Measurements from ENCODE around the gene SHFL.

The SHFL gene

GRCh38 chr19:10085641-10086590, at the start of gene SHFL:
Gene SHFL, plus strand, starts transcription at chr19:10086317. Its CDS starts 111 bp downstream, at chr19:10086428.
- peak; percentile 94 for DNase-seq (ENCODE audit: insufficient read length, low spot score)

GRCh38 chr19:10036601-10037071, 49.5 kb upstream of the SHFL start:
- DNase-seq (ENCODE audit: insufficient read length, low spot score) (no peak), FAIRE-seq (no peak)

More at GRCh38 chr19:10085641-10086590, at the start of gene SHFL:
- FAIRE-seq, result peak; percentile 79

- no peak for FAIRE-seq
- DNase-seq (ENCODE audit: insufficient read length, low spot score), result no peak
Measured at GRCh38 chr19:10037367-10037766, 48.8 kb upstream of the SHFL start.

GRCh38 chr19:10037809-10038208, 48.3 kb upstream of the SHFL start:
- FAIRE-seq, result no peak
- no peak for DNase-seq (ENCODE audit: insufficient read length, low spot score)

- no peak for DNase-seq (ENCODE audit: insufficient read length, low spot score)
- no peak for FAIRE-seq
Measured at GRCh38 chr19:10043286-10043927, 42.7 kb upstream of the SHFL start.

- FAIRE-seq (no peak), DNase-seq (ENCODE audit: insufficient read length, low spot score) (no peak)
Measured at GRCh38 chr19:10044390-10044789, 41.7 kb upstream of the SHFL start.

DNA sequence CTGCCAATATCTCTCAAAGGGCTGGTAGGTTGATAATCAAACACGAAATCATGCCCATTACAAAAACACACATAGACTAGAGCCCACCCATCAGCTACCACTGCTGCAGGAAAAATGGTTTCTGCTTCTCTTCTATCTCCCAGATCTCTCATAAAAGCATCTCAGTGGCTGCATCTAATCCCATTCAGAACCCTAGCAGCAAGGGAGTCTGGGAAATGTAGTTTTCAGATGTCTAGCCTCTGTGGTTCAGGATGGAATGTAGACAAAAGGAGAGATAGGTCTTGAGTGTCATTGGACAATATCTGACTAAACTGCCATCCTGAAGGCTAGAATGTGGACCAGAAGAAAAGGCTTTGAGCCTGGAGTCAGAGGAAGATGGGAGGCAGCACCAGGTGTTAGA, 40.7 kb upstream of the SHFL start:
- FAIRE-seq, result no peak
- no peak for DNase-seq (ENCODE audit: insufficient read length, low spot score)

GRCh38 chr19:10049626-10050025, 36.5 kb upstream of the SHFL start:
- DNase-seq (ENCODE audit: insufficient read length, low spot score) (no peak), FAIRE-seq (no peak)

- FAIRE-seq (no peak), DNase-seq (ENCODE audit: insufficient read length, low spot score) (no peak)
Measured at GRCh38 chr19:10052602-10053360, 33.3 kb upstream of the SHFL start.

DNA sequence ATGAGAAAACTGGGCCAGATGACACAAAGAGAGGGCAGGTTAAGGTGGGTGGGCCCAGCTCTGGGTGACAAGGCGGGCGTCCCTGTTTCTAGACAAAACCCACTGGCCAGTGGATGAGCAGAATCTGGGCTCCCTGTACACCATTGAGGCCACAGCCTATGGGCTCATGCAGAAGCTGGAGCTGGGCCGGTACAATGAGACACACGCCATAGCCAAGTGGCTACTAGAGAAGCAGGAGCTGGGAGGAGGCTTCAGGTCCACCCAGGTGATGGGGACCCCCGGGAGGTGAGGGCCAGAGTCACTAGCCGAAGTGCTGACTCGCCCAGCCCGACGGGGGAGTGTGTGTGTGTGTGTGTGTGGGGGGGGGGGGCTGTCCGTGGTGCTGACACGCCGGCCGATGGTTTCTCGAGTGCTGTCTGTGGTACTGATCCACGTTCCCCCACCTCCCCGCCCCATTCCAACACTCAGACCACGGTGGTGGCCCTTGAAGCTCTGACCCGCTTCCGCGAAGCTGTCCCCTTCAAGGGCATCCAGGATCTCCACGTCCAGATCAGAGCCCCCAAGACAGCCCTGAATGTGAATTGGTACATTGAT, 24.3 kb upstream of the SHFL start:
- no peak for DNase-seq (ENCODE audit: insufficient read length, low spot score)

DNA sequence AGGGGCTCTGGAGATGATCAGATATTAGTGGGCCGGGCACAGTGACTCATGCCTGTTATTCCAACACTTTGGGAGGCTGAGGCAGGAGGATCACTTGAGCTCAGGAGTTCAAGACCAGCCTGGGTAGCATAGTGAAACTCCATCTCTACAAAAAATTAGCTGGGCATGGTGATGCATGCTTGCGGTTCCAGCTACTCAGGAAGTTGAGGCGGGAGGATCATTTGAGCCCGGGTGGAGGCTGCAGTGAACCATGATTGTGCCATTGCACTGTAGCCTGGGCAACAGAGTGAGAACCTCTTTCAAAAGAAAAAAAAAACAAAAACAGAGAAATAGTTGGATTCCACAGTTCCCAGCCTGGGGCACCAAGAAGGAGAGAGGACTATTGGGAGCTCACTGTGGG, 17.9 kb upstream of the SHFL start:
- DNase-seq (ENCODE audit: insufficient read length, low spot score), result no peak

More for the DNA sequence above, 24.3 kb upstream of the SHFL start:
- no peak for FAIRE-seq

DNA sequence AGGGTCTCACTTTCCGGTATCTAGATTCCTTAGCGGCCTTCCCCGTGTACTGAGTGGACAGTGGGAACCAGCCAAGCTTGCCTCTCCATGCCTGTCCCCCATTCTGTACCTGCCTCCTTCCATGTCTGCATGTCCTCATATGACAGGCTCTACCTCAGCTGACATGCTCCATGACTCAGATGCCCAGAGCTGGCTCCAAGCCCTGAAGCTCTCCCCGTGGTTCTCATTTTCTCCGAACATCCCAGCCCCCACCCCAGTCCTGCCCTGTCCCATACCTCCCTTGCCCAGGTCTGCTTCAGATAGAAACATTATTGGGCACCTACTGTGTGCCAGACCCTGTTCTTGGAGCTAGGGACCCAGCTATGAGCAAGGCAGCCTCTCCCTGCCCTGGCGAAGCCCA, 17.1 kb upstream of the SHFL start:
- no peak for DNase-seq (ENCODE audit: insufficient read length, low spot score)
- FAIRE-seq, result no peak

More for the DNA sequence above, 17.9 kb upstream of the SHFL start:
- no peak for FAIRE-seq

GRCh38 chr19:10070730-10071446, 15.2 kb upstream of the SHFL start:
- no peak for FAIRE-seq
- DNase-seq (ENCODE audit: insufficient read length, low spot score), result no peak

DNA sequence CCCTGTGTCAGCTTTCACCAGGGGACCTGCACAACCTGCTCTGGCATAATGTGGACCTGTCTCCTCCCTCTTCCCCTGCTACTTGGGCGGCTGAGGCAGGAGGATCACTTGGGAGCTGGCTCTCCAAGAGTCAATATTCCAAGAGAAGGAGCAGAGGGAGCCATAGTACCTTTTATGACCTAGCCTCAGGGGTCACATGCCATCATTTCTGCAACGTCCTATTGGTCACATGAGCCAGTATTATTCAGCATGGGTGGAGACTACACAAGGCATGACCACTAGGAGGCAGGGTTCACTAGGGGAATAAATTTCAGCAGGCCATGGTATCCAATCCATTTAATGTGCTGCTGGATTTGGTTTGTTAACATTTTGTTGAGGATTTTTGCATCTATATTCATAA, 12.0 kb upstream of the SHFL start:
- DNase-seq (ENCODE audit: insufficient read length, low spot score) (peak; percentile 46), FAIRE-seq (peak; percentile 83)

DNA sequence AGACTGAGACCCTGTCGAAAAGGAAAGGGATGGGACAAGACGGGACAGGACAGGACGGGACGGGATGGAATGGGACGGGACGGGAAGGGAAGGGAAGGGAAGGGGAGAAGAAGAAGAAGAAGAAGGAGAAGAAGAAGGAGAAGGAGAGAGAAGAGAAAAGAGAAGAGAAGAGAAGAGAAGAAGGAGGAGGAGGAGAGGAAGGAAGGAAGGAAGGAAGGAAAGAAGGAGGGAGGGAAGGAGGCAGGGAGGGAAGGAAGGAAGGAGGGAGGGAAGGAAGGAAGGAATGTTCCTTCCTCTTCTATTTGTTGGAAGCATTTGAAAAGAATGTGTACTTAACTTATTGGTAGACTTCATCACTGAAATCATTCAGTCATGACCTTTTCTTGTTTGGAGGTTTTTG, 9.6 kb upstream of the SHFL start:
- FAIRE-seq, result no peak

GRCh38 chr19:10078329-10078728, 7.8 kb upstream of the SHFL start:
- DNase-seq (ENCODE audit: insufficient read length, low spot score), result no peak
- FAIRE-seq, result no peak

More for the DNA sequence above, 9.6 kb upstream of the SHFL start:
- DNase-seq (ENCODE audit: insufficient read length, low spot score), result no peak

DNA sequence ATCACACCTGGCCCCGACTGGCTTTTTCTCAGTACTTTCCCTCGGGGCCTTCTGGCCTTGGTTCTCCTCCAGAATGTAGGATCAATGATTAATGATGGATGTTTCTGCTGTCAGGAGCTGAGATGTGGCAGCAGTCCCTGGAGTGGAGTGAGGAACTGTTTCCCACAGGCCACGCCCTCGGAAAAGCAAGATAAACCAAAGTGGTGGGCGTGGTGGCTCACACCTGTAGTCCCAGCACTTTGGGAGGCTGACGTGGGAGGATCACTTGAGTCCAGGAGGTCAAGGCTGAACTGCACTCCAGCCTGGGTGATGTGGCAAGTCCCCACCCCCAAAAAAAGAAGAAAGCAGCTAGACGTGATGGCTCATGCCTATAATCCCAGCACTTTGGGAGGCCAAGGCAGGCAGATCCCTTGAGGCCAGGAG, 7.1 kb upstream of the SHFL start:
- DNase-seq (ENCODE audit: insufficient read length, low spot score) (no peak), FAIRE-seq (no peak)

- no peak for FAIRE-seq
- DNase-seq (ENCODE audit: insufficient read length, low spot score), result no peak
Measured at GRCh38 chr19:10083911-10084310, 2.2 kb upstream of the SHFL start.

GRCh38 chr19:10084803-10085202, 1.3 kb upstream of the SHFL start:
- no peak for DNase-seq (ENCODE audit: insufficient read length, low spot score)
- FAIRE-seq, result peak; percentile 14

Measured in GM19239 (cell line).